ENCODE results near the gene NR2C2AP.

The NR2C2AP gene

DNA sequence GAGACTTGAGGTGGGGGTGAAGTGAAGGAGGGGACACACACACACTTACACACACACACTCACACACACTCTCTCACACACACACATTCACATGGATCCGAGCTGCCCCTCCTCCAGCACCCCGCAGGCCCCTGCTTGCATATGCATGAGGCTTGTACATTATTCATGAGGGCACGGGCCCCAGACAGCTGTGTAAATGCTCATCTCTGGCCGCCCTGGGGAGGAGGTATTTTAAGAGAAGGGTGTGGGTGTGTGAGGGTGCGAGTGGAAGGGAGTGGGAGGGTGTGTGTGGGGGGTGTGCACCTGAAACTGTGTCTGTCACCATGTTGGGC is 10.9 kb upstream of the NR2C2AP start:
- DNase-seq = no peak

DNA sequence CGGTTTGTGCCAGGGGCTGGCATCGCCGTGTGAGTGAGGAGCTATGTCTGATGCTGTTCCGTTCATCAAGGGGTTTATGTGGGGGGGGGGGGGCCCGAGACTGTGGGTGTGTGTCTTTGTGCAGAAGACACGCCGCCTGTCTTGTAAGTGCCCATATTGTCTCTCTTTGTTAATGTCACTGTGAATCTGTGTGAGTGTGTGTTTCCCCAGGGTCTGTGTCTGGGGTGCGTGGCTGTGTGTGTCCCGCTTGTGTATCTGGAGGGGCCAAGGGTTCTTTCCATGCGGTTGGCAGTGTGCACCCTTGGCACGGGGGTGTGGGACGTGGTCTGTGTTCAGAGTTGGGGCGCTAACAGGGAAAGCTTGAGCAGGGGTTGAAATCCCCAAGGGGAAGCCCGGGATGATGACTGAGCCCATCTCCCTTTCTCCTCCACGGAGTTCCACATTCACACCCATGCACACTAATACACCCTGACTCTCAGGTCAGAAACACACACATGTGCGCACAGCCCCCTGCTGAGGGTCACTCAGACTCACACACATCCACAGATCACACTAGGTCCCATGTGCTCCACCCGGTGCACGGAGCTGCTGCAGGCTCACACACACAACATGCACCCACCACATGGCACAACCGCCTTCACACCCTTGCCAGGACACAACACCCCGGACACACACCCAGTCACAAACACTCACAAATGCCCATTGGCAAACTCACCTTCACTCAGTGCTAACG is 10.4 kb upstream of the NR2C2AP start:
- no peak for DNase-seq

DNA sequence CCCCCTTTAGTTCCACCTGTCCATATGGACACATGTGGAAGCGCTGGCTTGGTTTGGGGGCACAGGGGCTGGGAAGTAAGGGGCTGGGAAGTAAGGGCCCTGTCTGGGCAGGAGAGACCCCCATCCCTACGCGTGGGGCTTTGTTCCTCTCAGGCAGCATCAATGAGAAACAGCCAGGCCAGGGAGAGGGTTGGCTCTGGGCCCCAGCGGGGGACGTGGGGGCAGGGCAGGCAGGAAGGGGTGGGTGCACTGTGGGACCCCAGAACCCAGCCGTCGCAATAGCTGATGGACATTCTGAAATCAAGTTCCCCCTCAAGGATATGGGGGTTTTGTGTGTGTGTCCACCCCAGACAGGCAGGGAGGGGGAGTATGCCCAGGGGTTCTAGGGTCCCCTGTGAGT is 9.7 kb upstream of the NR2C2AP start:
- DNase-seq = no peak

DNA sequence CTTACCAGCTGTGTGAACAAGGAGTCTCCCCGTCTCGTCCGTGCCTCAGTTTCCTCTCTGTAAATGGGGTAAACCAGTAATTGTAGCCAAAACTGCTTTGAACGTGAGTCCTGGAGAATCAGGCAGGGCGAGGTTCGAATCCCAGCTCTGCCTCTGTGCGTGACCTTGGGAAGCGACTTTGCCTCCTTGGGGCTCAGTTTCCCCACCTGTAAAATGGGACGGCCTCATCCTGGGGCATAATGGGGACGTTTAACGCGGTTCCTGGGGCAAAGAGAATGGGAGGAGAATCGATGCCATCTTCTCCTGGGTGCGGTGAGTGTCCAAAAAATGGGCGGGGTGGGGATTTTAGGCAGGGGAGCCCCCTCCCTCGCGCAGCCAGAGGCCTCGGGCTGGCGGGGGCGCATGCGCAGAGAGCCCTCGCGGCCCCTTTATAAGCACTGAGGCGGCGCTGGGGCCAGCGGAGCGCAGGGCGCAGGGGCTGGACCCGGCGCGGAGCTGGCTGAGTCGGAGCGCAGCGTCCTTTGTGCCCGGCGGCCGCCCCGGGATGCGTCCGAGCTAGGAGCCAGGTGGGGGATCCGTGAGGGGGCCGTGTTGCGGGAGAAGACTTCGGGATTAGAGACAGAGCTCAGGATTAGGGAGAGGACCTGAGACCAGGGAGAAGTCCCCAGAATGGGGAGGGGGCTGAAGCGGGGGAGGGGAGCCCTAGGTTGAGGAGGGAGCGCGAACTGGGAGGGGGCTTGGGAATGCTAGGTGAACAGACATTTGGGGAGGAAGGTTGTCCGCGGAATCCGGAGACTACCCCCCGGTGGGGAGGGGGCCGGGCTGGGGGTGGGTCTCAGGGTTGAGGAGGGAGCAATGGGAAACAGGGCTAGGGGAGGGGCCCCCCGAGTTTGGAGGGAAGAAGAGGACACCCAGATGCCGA is 8.5 kb upstream of the NR2C2AP start, which contains the start of gene NCAN:
Gene NCAN (plus strand): TSS at position 460 of the 922 bp plus-strand sequence. CDS start 4,996 bp downstream, outside the sequence.
- no peak for DNase-seq

DNA sequence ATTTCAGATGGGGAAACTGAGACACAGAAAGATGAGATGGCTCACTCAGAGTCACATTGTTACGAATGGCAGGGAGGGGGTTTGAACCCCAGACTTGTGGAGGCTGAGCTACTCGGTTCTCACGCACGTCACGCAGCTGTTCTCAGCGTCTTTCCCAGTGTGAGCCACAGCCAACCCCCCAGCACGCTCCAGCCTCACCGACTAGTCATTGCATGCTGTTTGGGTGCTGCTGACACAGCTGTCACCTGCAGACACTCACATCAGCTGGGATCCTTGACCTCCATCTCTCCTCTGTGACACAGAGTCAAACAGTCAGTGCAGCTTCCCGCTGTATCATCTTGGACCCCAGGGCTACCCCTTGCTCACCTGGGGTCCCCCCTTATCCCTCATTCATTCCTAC is 6.2 kb upstream of the NR2C2AP start:
- no peak for DNase-seq

DNA sequence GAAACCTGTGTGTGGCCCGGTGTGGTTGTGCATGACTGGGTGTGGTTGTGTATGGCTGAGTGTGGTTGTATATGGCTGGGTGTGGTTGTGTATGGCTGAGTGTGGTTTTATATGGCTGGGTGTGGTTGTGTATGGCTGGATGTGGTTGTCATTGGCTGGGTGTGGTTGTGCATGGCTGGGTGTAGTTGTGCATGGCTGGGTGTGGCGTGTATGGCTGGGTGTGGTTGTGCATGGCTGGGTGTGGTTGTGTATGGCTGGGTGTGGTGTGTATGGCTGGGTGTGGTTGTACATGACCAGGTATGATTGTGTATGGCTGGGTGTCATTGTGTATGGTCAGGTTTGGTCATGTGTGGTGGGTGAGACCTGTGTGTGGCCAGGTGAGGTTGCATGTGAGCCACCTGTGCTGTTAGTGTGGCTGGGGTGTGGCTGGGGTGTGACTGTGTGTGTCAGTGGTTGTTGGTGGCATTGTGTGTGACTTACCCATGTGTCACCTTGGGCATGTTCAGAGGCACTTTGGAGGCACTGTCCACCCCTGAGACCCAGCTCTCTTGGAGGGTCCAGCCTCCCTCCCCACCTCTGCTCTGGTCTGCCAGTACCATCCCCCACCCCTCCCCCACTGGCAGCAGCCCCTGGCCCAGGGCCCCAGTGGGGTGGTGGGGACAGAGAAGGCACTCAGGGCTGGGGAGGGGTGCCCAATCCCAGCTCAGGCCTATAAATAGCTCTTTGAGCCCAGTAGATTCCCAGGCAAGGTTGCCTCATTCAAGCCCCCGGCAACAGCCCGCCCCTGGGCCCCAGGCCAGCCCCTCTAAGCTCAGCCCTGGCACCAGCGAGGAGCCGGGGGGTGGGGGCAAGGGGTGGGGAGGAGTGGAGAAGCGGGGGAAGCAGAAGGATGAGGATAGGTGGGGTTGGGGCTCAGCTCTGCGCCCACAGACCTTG is 4.7 kb upstream of the NR2C2AP start:
- no peak for DNase-seq

DNA sequence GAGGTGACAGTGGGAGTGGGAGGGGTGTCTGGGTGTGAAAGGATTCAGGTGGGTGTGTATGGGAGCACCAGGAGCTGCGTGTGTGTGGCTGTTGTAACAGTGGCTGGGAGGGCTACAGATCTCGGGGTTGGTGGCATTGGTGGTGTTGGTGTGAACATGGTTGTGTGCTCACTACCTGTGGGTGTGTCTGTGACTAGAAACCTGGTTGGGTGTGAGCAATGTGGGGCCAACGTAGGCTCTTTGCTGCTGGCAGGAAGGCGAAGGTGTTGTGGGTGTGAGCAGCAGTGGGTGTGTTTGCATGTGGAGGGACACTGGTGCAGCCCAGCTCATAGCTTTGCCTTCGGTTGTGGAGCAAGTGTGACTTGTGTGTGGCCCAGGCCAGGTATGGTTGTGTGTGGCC is 3.7 kb upstream of the NR2C2AP start:
- DNase-seq = no peak

- DNase-seq = no peak
These were observed 2.5 kb upstream of the NR2C2AP start for GRCh38 chr19:19205416-19206410.

DNA sequence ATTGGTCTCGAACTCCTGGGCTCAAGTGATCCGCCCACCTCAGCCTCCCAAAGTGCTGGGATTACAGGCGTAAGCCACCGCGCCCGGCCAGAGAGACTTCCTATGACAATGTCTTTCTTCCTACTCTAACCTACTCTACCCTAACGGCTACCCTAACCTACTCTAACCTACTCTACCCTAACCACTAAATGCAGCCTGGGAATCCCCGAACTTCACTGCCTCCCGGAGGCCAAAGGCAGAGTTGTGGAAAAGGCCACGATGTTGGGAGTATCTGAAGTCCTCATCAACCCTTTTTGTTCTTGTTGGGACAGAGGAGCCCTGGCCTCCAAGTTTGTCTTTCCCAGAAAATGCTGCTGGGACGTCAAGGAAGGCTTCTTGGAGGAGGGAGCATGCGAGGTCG is 967 bp upstream of the NR2C2AP start:
- DNase-seq = no peak

DNA sequence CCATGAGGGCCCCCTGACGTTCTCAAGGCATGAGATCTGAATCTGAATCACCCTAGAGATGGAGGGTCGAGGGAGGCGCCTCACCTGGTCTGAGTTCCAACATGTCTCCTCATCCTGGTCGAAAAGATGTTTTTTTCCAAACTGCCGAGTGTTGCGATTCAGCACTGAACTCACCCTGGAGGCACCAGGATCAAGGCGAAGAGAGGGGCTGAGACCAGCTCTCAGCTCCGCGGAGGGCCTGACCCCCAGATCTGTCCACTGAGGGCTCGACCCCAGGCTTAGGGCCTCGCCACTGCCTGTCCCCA is 555 bp downstream of the NR2C2AP start:
- DNase-seq = peak in 1 of 2 experiments; percentile 19

DNA sequence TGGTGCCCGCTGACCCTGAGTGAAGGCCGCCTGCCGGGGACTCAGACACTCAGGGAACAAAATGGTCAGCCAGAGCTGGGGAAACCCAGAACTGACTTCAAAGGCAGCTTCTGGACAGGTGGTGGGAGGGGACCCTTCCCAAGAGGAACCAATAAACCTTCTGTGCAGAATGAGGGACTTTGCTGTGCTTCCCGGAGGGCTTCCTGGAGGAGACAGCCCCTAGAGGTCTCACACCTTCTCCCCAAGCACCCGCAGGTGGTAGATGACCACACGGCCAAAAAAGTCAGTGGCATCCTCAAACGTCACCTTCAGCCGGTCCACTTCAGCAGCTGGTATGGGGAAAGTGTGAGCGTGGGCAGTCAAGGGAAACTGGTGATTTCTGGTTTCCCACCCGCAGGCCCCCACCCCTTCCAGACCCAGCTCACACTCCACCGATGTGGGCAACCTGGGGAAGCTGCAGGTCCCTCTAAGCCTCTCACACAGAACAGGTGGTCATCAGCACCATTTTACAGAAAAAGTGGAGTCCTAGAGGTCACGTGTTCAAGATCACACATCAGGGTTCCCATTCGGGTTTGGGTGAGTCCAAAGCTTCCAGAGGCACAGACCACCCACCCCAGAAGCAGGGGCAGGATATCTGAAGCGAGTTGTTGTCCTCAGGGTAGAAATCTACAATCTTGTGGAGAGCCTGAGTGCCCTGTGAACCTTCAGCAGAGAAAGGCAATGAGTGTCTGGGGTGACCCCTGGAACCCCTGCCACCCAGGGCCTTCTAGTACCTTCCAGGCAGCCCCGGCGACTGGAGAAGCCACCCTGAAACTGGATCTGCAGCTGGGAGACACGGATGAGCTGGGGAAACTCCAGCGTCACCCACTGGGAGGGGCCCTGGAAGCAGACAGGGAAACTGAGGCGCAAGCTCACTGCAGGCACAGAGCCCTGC is 1.2 kb downstream of the NR2C2AP start:
- no peak for DNase-seq

DNA sequence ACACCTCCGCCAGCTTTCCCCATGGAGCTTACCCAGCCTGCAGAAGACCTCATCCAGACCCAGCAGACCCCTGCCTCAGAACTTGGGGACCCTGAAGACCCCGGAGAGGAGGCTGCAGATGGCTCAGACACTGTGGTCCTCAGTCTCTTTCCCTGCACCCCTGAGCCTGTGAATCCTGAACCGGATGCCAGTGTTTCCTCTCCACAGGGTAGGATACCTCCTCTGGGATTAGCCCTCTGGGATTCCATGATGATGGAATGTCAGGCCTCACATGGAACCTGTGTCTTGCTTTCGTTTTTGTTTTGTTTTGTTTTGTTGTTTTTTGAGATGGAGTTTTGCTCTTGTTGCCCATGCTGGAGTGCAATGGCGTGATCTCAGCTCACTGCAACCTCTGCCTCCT is 9.3 kb downstream of the NR2C2AP start:
- DNase-seq = no peak

DNA sequence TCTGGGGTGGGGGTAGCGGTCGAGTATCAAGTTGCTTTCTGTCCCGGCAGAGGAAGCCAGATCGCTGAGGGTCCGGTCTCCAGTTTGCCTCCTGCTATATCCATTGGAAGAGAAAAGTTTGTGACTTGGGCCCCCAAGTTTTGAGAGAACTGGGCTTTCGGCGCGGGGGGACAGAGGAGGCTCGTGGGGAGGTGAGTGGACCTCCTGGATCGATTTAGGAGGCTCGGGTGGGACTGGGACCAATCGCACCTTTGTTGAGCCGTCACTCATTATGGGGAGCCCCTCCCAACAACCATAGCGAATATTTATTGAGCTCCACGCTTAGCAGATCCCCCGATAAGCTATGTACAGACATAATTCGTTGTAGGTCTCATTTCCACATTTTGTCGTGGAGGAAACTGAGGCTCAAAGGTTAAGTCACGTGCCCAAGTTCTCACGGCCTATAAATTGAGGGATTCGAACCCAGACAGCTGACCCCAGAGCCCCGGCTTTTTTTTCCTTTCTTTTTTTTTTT is 10.2 kb downstream of the NR2C2AP start:
- DNase-seq = no peak

DNA sequence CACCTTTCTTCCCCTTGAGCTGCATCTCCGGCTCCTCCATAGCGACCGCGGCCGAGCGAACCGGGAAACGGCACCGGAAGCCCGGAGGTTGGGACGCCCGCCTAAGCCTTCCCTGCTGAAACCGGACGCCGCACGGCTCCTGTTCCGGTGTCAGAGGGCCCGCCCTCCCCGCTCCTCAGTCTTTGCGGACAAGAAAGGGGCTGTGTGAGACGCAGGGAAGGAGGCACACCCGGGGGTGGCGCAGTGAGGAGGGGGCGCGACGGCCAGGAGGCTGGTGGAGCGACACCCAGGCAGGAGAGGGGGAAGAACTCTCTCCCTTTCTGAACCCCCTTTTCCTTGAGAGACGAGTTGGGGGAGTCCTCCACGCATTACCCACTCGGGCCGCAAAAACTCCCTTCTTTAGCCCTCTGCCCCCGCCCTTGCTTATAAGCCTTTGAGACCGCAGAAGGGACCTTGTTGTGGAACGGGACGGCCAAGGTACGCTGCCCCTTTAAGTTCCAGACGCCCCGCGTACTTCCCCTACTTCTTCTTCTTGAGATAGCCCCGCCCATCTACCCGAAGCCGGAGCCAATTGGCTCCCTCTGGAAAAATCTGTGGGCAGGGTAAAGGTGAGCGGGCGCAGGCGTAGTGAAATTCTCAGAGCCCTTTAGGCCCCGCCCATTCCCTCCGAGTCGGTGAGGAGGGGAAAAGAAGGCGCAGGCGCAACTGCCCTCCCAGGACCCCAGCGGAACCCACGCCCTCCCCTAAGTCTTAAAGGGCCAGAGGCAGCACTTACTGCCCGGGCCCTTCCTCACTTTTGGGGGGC is 10.9 kb downstream of the NR2C2AP start, which contains the start of the genes BORCS8 and RFXANK:
Gene BORCS8 (minus strand): TSS at position 75 of the 805 bp plus-strand sequence. CDS start 35 bp downstream, at position 40.
Gene RFXANK (plus strand): TSS at position 181 of the 805 bp plus-strand sequence. CDS start 1,689 bp downstream, outside the sequence.
- DNase-seq = peak; percentile 98 to 99

- no peak for DNase-seq
These were observed 11.5 kb downstream of the NR2C2AP start for GRCh38 chr19:19191768-19192077.

- DNase-seq = no peak
These were observed 16.5 kb downstream of the NR2C2AP start for GRCh38 chr19:19186742-19187141.

- DNase-seq = peak; percentile 40 to 62
These were observed 17.1 kb downstream of the NR2C2AP start for GRCh38 chr19:19185853-19186740.

DNA sequence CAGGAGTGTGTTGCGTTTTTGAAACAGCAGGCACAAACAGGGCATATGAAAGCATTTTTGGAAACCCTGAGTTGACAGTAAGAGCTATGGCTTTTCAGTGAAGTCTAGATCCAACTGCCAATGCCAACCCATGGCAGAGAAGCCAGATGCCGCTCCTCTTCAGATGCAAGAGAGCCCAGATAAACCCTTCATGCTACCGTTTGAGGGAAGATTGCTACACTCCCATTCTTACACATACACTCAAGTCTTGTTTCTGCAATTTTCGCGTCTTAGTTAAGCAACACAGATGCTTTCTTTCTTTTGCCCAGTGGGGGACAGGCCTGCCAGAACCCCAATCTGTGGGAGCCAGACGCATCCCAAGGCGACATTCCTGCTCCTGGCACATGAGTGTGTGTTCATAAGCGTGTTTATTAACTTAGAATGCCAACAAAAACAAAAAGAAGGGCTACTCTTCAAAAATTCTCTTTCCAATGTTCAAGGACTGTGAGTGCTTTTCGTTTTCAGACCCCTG is 21.7 kb downstream of the NR2C2AP start:
- DNase-seq = no peak
